ENCODE results near the gene MTHFR. TPM values are rescaled to one million over a fixed set of nuclear protein-coding genes. Genes with fewer than 3 reads are reported as not detected.

The MTHFR gene
- total RNA-seq, 2 donors from 2014 or later, result 26.4 to 30.1 TPM

DNA sequence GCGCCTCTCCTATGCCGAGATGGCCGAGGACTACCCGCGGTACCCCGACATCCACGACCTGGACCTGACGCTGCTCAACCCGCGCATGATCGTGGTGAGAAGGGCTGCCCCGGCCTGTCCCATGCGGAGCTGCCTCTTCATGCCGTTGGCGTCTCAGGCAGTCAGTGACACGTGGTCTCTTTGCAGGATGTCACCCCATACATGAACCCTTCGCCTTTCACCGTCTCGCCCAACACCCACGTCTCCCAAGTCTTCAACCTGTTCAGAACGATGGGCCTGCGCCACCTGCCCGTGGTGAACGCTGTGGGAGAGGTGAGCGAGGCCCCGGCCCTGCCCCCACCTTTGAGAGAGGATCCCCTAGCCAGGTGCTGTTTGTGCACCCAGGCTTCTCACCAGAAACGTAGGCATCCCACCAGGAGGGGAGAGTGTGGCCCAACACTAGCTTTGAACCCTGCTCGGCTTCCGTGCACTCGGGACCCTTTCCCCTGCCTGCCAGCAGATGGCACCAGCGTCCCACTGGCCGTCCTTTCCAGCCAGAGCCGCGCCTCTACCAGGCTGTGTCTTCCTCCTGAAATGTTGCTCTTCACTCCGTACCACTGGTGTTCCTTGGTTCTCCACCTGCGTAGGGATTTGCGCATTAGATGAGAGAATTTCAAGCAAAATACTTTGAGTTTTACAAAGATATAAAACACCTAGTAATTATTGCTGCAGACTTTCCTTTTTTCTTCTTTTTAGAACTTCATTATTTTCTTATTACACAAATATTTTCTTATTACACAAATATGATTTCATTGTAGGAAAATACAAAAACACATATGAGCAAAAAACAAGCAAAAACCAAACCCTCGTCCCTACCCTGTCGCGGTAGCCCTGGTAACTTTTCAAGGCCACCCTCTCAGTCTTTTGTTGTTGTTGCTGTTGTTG is 32.8 kb upstream of the MTHFR start:
- intact Hi-C loops (cut with DNase I), result loop anchor here (5.0 to 10.0 kb wide), 2 partner anchors 54 to 126 kb away; no protein-coding TSS in a partner anchor
- H3K4me3 ChIP-seq, result no peak overlapping the region
- DNase-seq (peak; percentile 69 to 76 (median 72)), ATAC-seq (peak; percentile 83)
- no peak overlapping the region for H3K27ac ChIP-seq
- WGBS, 2 donors, result 59 to 69% methylated on average over 32 to 40 of the region's 40 CpGs
- TF ChIP-seq, protein P1, sequence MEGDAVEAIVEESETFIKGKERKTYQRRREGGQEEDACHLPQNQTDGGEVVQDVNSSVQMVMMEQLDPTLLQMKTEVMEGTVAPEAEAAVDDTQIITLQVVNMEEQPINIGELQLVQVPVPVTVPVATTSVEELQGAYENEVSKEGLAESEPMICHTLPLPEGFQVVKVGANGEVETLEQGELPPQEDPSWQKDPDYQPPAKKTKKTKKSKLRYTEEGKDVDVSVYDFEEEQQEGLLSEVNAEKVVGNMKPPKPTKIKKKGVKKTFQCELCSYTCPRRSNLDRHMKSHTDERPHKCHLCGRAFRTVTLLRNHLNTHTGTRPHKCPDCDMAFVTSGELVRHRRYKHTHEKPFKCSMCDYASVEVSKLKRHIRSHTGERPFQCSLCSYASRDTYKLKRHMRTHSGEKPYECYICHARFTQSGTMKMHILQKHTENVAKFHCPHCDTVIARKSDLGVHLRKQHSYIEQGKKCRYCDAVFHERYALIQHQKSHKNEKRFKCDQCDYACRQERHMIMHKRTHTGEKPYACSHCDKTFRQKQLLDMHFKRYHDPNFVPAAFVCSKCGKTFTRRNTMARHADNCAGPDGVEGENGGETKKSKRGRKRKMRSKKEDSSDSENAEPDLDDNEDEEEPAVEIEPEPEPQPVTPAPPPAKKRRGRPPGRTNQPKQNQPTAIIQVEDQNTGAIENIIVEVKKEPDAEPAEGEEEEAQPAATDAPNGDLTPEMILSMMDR (IDR thresholded peaks at IDR 0.05), result peak; percentile 89 to 98 (median 90)
- no peak for TF ChIP-seq POLR2A (IDR thresholded peaks at IDR 0.05)
- peaks cover 9 to 38% of the 10 kb centered on the region in 2 donors for H3K36me3 ChIP-seq (replicated peaks in 1 of 2; ENCODE audit: insufficient read depth in 1 of 2, low read depth in 2 of 2)
- H3K9me3 ChIP-seq, result no peaks in the 10 kb centered on the region
- H3K27me3 ChIP-seq, result no peaks in the 10 kb centered on the region
- no peaks in the 10 kb centered on the region for H3K4me1 ChIP-seq

DNA sequence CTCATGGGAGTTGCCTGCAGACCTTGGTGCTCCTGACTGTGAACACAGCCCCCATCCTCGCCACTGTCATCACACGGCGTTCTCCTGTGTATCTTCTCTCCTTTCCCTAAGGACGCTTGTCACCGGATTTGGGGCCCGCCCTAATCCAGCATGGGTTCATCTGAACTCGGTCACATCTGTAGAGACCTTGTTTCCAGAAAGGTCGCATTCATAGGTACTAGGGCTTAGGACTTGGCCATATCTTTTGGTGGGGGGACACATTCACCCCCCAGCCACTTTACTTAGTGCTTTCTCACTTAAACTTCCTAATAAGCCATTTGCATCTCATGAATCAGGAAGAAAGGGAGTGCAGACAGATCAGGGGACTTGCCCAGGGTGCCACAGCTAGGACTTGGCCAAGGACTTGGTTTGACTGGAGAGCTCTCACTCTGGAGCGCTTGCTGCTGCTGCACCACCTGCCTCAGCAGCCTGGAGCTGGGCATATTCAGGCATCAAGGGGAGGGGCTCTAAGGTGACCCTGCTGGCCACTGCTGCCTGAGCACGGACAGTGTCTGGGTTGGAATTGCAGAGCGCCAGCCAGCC is 32.1 kb upstream of the MTHFR start:
- intact Hi-C loops (cut with DNase I), result loop anchor here (5.0 to 10.0 kb wide), 2 partner anchors 54 to 127 kb away; no protein-coding TSS in a partner anchor
- no peaks in the 10 kb centered on the region for H3K27me3 ChIP-seq
- DNase-seq, result no peak
- 88 to 90% methylated on average over 7 to 8 of the region's 11 CpGs for WGBS, 2 donors
- H3K4me3 ChIP-seq, result no peak overlapping the region
- no peaks in the 10 kb centered on the region for H3K9me3 ChIP-seq
- TF ChIP-seq POLR2A (IDR thresholded peaks at IDR 0.05), result no peak
- TF ChIP-seq, protein P1 (IDR thresholded peaks at IDR 0.05), result no peak
- H3K36me3 ChIP-seq (replicated peaks in 1 of 2; ENCODE audit: insufficient read depth in 1 of 2, low read depth in 2 of 2), result peaks cover 11 to 42% of the 10 kb centered on the region in 2 donors
- no peaks in the 10 kb centered on the region for H3K4me1 ChIP-seq
- H3K27ac ChIP-seq, result no peak overlapping the region
- ATAC-seq, result no peak

DNA sequence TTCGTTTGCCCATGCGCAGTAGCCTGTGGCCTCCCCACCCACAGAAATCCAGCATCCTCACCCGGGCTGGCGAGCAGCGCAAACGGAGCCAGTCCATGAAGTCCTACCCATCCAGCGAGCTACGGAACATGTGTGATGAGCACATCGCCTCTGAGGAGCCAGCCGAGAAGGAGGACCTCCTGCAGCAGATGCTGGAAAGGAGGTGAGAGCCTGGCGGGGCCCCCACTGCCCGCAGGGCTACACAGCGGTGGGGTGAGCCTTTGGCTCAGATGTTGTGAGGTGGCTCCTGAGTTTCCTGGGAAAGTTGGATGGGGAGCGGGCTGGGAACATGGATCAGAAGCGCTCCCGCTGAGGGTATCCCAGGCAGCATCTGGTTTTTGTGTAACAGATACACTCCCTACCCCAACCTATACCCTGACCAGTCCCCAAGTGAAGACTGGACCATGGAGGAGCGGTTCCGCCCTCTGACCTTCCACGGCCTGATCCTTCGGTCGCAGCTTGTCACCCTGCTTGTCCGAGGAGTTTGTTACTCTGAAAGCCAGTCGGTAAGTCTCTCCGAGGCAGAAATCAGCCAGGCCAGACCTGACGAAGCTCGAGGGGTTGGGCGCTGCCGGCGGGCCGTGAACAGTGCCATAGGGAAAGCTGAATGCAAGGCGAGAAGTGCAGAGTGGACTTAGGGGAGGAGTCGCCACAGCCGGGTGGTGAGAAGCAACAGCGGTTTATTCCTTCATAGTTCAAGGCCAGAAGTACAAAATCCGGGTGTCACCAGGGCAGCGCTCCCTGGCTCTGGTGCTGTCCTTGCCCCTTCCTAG is 31.4 kb upstream of the MTHFR start:
- intact Hi-C loops (cut with DNase I), result loop anchor here (5.0 to 10.0 kb wide), 2 partner anchors 55 to 128 kb away; no protein-coding TSS in a partner anchor
- H3K36me3 ChIP-seq (replicated peaks in 1 of 2; ENCODE audit: insufficient read depth in 1 of 2, low read depth in 2 of 2), result peaks cover 11 to 40% of the 10 kb centered on the region in 2 donors
- no peaks in the 10 kb centered on the region for H3K27me3 ChIP-seq
- H3K27ac ChIP-seq, result no peak overlapping the region
- ATAC-seq (no peak), DNase-seq (no peak)
- no peak overlapping the region for H3K4me3 ChIP-seq
- H3K9me3 ChIP-seq, result no peaks in the 10 kb centered on the region
- 86 to 88% methylated on average over 27 to 35 of the region's 36 CpGs for WGBS, 2 donors
- TF ChIP-seq, protein P1 (IDR thresholded peaks at IDR 0.05), result no peak
- no peak for TF ChIP-seq POLR2A (IDR thresholded peaks at IDR 0.05)
- H3K4me1 ChIP-seq, result no peaks in the 10 kb centered on the region

DNA sequence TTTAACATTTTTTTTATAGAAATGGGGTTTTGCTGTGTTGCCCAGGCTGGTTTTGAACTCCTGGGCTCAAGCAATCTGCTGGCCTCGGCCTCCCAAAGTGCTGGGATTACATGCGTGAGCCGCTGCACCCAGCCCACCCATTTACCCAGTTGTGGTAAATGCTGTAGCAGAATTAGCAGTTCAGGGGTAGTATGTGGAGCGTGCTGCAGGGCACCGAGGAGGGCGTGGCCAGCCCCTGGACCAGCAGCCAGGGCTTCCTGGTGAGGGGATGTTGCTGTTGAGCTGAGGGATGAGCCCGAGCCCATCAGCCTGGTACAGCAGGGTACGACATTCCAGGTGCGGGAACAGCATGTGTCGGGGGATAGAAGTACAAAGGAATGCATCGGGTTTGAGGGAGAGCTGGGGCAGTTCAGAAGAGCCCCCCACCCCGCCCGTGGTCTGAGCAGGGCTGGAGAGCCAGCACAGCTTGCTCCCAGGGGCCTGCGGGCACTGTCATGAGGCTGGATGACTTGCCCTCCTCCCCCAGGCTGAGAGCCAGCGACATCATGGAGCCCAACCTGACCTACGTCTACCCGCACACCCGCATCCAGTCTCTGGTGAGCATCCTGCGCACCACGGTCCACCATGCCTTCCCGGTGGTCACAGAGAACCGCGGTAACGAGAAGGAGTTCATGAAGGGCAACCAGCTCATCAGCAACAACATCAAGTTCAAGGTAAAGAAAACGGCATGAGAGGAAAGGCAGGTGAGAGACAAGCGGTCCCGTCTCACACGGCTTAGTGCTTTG is 29.9 kb upstream of the MTHFR start:
- intact Hi-C loops (cut with DNase I), result loop anchor here (5.0 to 10.0 kb wide), 2 partner anchors 57 to 129 kb away; no protein-coding TSS in a partner anchor
- 90 to 95% methylated on average over 25 to 27 of the region's 28 CpGs for WGBS, 2 donors
- H3K36me3 ChIP-seq (replicated peaks in 1 of 2; ENCODE audit: insufficient read depth in 1 of 2, low read depth in 2 of 2), result peaks cover 8 to 31% of the 10 kb centered on the region in 2 donors
- H3K9me3 ChIP-seq, result no peaks in the 10 kb centered on the region
- no peak overlapping the region for H3K4me3 ChIP-seq
- DNase-seq (no peak), ATAC-seq (no peak)
- no peaks in the 10 kb centered on the region for H3K27me3 ChIP-seq
- no peaks in the 10 kb centered on the region for H3K4me1 ChIP-seq
- TF ChIP-seq, protein P1 (IDR thresholded peaks at IDR 0.05), result no peak
- no peak for TF ChIP-seq POLR2A (IDR thresholded peaks at IDR 0.05)
- no peak overlapping the region for H3K27ac ChIP-seq
